ENCODE results near the gene MAPT.

MAPT gene

DNA sequence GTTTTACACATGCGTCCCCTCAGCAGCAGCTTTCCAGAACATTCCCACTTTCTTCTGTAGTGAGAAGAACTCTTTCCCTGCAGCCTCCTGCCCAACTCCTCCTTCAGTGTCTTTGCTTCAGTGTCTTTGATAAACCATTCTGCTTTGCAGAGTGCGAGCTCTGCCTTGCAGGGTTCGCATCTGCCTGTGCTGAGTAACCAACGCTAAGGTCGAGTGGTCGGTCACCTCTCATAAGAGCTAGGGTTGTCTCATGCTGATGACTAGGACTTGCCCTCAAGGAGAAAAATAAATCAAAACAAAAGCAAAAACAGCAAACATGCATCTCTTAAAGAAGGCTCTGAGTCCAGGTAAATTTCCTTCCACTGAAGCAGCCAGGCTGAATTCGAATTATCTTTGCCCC lies 22.7 kb downstream of the MAPT start:
- peaks cover 11% of the 10 kb centered on the region for H3K9me3 Mint-ChIP-seq
- H3K36me3 Mint-ChIP-seq (ENCODE audit: low read depth), result peaks cover 3% of the 10 kb centered on the region
- H3K27me3 Mint-ChIP-seq (ENCODE audit: low read depth), result peaks cover 15% of the 10 kb centered on the region
- H3K4me3 Mint-ChIP-seq, result no peak overlapping the region
- H3K4me1 Mint-ChIP-seq, result no peaks in the 10 kb centered on the region
- H3K27ac Mint-ChIP-seq, result no peak overlapping the region
- TF ChIP-seq CTCF (IDR thresholded peaks at IDR 0.05; ENCODE audit: unreplicated experiment in 3 of 3), result no peak

- Mint-ChIP-seq H3K27ac (no peak overlapping the region), H3K4me1 (no peaks in the 10 kb centered on the region), H3K36me3 (ENCODE audit: low read depth) (no peaks in the 10 kb centered on the region), H3K4me3 (no peak overlapping the region), H3K9me3 (peaks cover 4% of the 10 kb centered on the region), H3K27me3 (ENCODE audit: low read depth) (peaks cover 19% of the 10 kb centered on the region)
- no peak for TF ChIP-seq CTCF (IDR thresholded peaks at IDR 0.05; ENCODE audit: unreplicated experiment in 3 of 3)
Measured at GRCh38 chr17:45918241-45918745, 23.9 kb downstream of the MAPT start.

DNA sequence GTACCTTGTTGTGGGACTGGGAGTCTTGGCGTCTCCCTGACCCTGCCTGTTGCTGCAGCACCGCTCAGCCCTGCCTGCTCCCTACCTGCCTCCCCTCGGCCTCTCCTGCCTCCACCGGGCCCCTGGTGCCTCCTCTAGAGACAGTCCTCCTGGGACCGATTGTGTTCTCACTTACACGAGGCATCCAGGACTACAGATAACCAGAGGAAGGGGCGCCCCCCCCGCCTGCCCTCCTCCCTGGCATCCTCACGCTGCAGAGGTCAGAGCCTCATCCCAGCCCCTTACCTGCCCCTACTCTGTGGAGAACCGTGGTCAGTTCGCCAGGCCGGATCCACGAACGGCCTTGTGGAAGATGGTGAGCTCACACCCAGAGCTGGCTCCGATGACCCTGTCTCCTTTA lies 24.8 kb downstream of the MAPT start:
- no peaks in the 10 kb centered on the region for H3K9me3 Mint-ChIP-seq
- H3K27ac Mint-ChIP-seq, result no peak overlapping the region
- peaks cover 8% of the 10 kb centered on the region for H3K4me1 Mint-ChIP-seq
- H3K4me3 Mint-ChIP-seq, result no peak overlapping the region
- H3K27me3 Mint-ChIP-seq (ENCODE audit: low read depth), result peaks cover 24% of the 10 kb centered on the region
- TF ChIP-seq CTCF (IDR thresholded peaks at IDR 0.05; ENCODE audit: unreplicated experiment in 3 of 3), result no peak
- H3K36me3 Mint-ChIP-seq (ENCODE audit: low read depth), result no peaks in the 10 kb centered on the region

GRCh38 chr17:45920083-45920482 lies 25.7 kb downstream of the MAPT start:
- no peaks in the 10 kb centered on the region for H3K36me3 Mint-ChIP-seq (ENCODE audit: low read depth)
- H3K4me3 Mint-ChIP-seq, result no peak overlapping the region
- H3K27me3 Mint-ChIP-seq (ENCODE audit: low read depth), result peaks cover 22% of the 10 kb centered on the region
- no peak overlapping the region for H3K27ac Mint-ChIP-seq
- no peak for TF ChIP-seq CTCF (IDR thresholded peaks at IDR 0.05; ENCODE audit: unreplicated experiment in 3 of 3)
- no peaks in the 10 kb centered on the region for H3K9me3 Mint-ChIP-seq
- H3K4me1 Mint-ChIP-seq, result peaks cover 10% of the 10 kb centered on the region

- no peaks in the 10 kb centered on the region for H3K36me3 Mint-ChIP-seq (ENCODE audit: low read depth)
- no peak overlapping the region for H3K4me3 Mint-ChIP-seq
- peaks cover 17% of the 10 kb centered on the region for H3K27me3 Mint-ChIP-seq (ENCODE audit: low read depth)
- H3K4me1 Mint-ChIP-seq, result peaks cover 14% of the 10 kb centered on the region
- no peaks in the 10 kb centered on the region for H3K9me3 Mint-ChIP-seq
- peak overlapping the region in 2 of 3 experiments; percentile 35 to 52 for H3K27ac Mint-ChIP-seq
- no peak for TF ChIP-seq CTCF (IDR thresholded peaks at IDR 0.05; ENCODE audit: unreplicated experiment in 3 of 3)
Measured at GRCh38 chr17:45923511-45924268, 29.3 kb downstream of the MAPT start.

- Mint-ChIP-seq H3K4me1 (peaks cover 14% of the 10 kb centered on the region), H3K27ac (peak overlapping the region in 1 of 3 experiments; percentile 35), H3K9me3 (no peaks in the 10 kb centered on the region), H3K4me3 (no peak overlapping the region), H3K27me3 (ENCODE audit: low read depth) (peaks cover 17% of the 10 kb centered on the region), H3K36me3 (ENCODE audit: low read depth) (no peaks in the 10 kb centered on the region)
- no peak for TF ChIP-seq CTCF (IDR thresholded peaks at IDR 0.05; ENCODE audit: unreplicated experiment in 3 of 3)
Measured at GRCh38 chr17:45924332-45924820, 30.0 kb downstream of the MAPT start.
